Naive thymus-derived CD4-positive, alpha-beta T cell (primary cell): ENCODE results near the gene ECI1. TPM values are rescaled to one million over a fixed set of nuclear protein-coding genes. Genes with fewer than 3 reads are reported as not detected.

ENCODE experiments used
- ATAC-seq: fragments of 150-1000 bp; cut with Tn5 transposase; 2 replicates; pipeline ENCODE4 v1.10.0; 2021; ENCODE audit warnings: mild to moderate bottlenecking, moderate library complexity
- CTCF ChIA-PET: fragments of 350-600 bp; sonication (Branson Sonifier 250); formaldehyde crosslinking; loops from one replicate; lab custom pipeline; 2021; ENCODE audit warnings: antibody characterized with exemption; lab: Charles Lee
- POLR2A ChIA-PET: fragments of 350-600 bp; sonication (Branson Sonifier 250); formaldehyde crosslinking; loops from one replicate; lab custom pipeline; 2021; ENCODE audit warnings: antibody characterized with exemption, inconsistent platforms; lab: Charles Lee
- DNase-seq, 9 donors: peaks; one replicate each; pipeline versions ENCODE4 v3.0.0 to v3.0.0-alpha.2; 2020 to 2022; ENCODE audit warnings: mixed read lengths in 1 of 9
- H3K27ac ChIP-seq: one replicate; pipeline ENCODE4 v1.7.0; 2013; ENCODE audit warnings: mild to moderate bottlenecking, low read depth, low read length, moderate library complexity
- H3K27me3 ChIP-seq, 2 donors: one replicate each; pipeline ENCODE4 v1.7.0; 2013; ENCODE audit warnings: low read length in 2 of 2, mild to moderate bottlenecking in 2 of 2, moderate library complexity in 2 of 2; ENCODE audit not compliant: control insufficient read depth in 2 of 2, insufficient read depth in 2 of 2
- H3K36me3 ChIP-seq, 3 experiments: 1 replicate in 2 of 3; 2 replicates in 1 of 3; pipeline ENCODE4 v1.7.0; 2013; ENCODE audit warnings: low read length in 3 of 3, mild to moderate bottlenecking in 3 of 3, moderate library complexity in 1 of 3; ENCODE audit not compliant: insufficient read depth in 3 of 3, control insufficient read depth in 2 of 3
- H3K4me1 ChIP-seq, 2 donors: one replicate each; pipeline ENCODE4 v1.7.0; 2013; ENCODE audit warnings: low read length in 2 of 2, mild to moderate bottlenecking in 2 of 2, moderate library complexity in 1 of 2; ENCODE audit not compliant: control insufficient read depth in 2 of 2, insufficient read depth in 2 of 2
- H3K4me3 ChIP-seq: 2 replicates; pipeline ENCODE4 v1.7.0; 2013; ENCODE audit warnings: mild to moderate bottlenecking, low read length
- H3K9me3 ChIP-seq, 3 experiments: 1 replicate in 2 of 3; 2 replicates in 1 of 3; pipeline ENCODE4 v1.7.0; 2013; ENCODE audit warnings: low read length in 3 of 3; ENCODE audit not compliant: control insufficient read depth in 2 of 3
- H3K27ac Mint-ChIP-seq, 9 donors: one replicate each; pipeline ENCODE4 v1.8.0; 2020 to 2022; ENCODE audit warnings: mixed read lengths in 9 of 9, mild to moderate bottlenecking in 8 of 9, moderate library complexity in 5 of 9, inconsistent platforms in 2 of 9
- H3K27me3 Mint-ChIP-seq, 5 donors: one replicate each; pipeline ENCODE4 v1.8.0; 2021 to 2022; ENCODE audit warnings: mixed read lengths in 5 of 5, mild to moderate bottlenecking in 1 of 5
- H3K36me3 Mint-ChIP-seq, 5 donors: one replicate each; pipeline ENCODE4 v1.8.0; 2020 to 2022; ENCODE audit warnings: mixed read lengths in 5 of 5, mild to moderate bottlenecking in 3 of 5, inconsistent platforms in 1 of 5
- H3K4me1 Mint-ChIP-seq, 7 donors: one replicate each; pipeline ENCODE4 v1.8.0; 2020 to 2022; ENCODE audit warnings: mixed read lengths in 7 of 7, mild to moderate bottlenecking in 3 of 7, inconsistent platforms in 1 of 7
- H3K4me3 Mint-ChIP-seq, 10 donors: one replicate each; pipeline ENCODE4 v1.8.0; 2020 to 2022; ENCODE audit warnings: mild to moderate bottlenecking in 10 of 10, mixed read lengths in 10 of 10, moderate library complexity in 6 of 10, inconsistent platforms in 2 of 10
- H3K9me3 Mint-ChIP-seq, 11 donors: one replicate each; pipeline ENCODE4 v1.8.0; 2020 to 2022; ENCODE audit warnings: mixed read lengths in 11 of 11, mild to moderate bottlenecking in 4 of 11, inconsistent platforms in 1 of 11, moderate library complexity in 1 of 11
- intact Hi-C, 2 donors: fragments of 100-400 bp; cut with micrococcal nuclease; formaldehyde crosslinking; loops; one replicate each; pipeline ENCODE4 v1.15.1; 2023
- polyA plus RNA-seq, 2 donors: library from polyadenylated mRNA; unstranded; fragments of 300-500 nt; fragmentation: Illumina TruSeq; gene quantifications; one replicate each; pipeline ENCODE4 v1.2.3, GENCODE V29; 2021
- total RNA-seq, 6 experiments: library from RNA in 5 of 6; stranded (reverse) in 5 of 6; gene quantifications; 1 replicate in 5 of 6; 2 replicates in 1 of 6; pipeline ENCODE4 v1.2.3 and lab custom pipeline; 2021 to 2026

ECI1 gene
- total and polyA plus RNA-seq, 7 experiments from 2014 or later = 19.9 to 44.2 (median 28.6) TPM

GRCh38 chr16:2273931-2274330 lies 22.5 kb upstream of the ECI1 start:
- no peaks in the 10 kb centered on the region for H3K9me3 ChIP-seq
- Mint-ChIP-seq H3K36me3 (no peaks in the 10 kb centered on the region), H3K9me3 (no peaks in the 10 kb centered on the region), H3K4me3 (no peak overlapping the region), H3K27ac (no peak overlapping the region), H3K27me3 (no peaks in the 10 kb centered on the region), H3K4me1 (peaks cover 6 to 10% (median 8%) of the 10 kb centered on the region in 7 donors)
- H3K4me3 ChIP-seq = no peak overlapping the region
- H3K27ac ChIP-seq = no peak overlapping the region
- no peak for ATAC-seq
- H3K27me3 ChIP-seq = no peaks in the 10 kb centered on the region
- CTCF ChIA-PET = no interaction called here
- intact Hi-C loops = no loop called here
- POLR2A ChIA-PET = no interaction called here
- H3K4me1 ChIP-seq = peaks cover 7 to 9% of the 10 kb centered on the region in 2 donors
- H3K36me3 ChIP-seq = no peaks in the 10 kb centered on the region
- DNase-seq = no peak

GRCh38 chr16:2273484-2273883 lies 22.1 kb upstream of the ECI1 start:
- H3K4me1 ChIP-seq = peaks cover 7 to 9% of the 10 kb centered on the region in 2 donors
- no peak overlapping the region for H3K27ac Mint-ChIP-seq
- intact Hi-C loops = no loop called here
- no peaks in the 10 kb centered on the region for H3K9me3 Mint-ChIP-seq
- H3K4me1 Mint-ChIP-seq = peaks cover 6 to 10% (median 8%) of the 10 kb centered on the region in 7 donors
- H3K36me3 ChIP-seq = no peaks in the 10 kb centered on the region
- ChIA-PET CTCF (no interaction called here), POLR2A (no interaction called here)
- H3K4me3 Mint-ChIP-seq = peak overlapping the region in 1 of 10 donors; percentile 34
- no peaks in the 10 kb centered on the region for H3K27me3 ChIP-seq
- H3K4me3 ChIP-seq = no peak overlapping the region
- no peak for DNase-seq
- no peaks in the 10 kb centered on the region for H3K9me3 ChIP-seq
- no peaks in the 10 kb centered on the region for H3K27me3 Mint-ChIP-seq
- no peaks in the 10 kb centered on the region for H3K36me3 Mint-ChIP-seq
- no peak overlapping the region for H3K27ac ChIP-seq
- ATAC-seq = no peak

GRCh38 chr16:2271848-2272461 lies 20.6 kb upstream of the ECI1 start:
- Histone ChIP-seq H3K9me3 (no peaks in the 10 kb centered on the region), H3K4me3 (no peak overlapping the region), H3K27ac (no peak overlapping the region), H3K4me1 (peaks cover 8 to 9% of the 10 kb centered on the region in 2 donors), H3K27me3 (no peaks in the 10 kb centered on the region), H3K36me3 (peaks cover 0 to 3% (median 0%) of the 10 kb centered on the region in 3 experiments)
- peaks cover 6 to 16% (median 11%) of the 10 kb centered on the region in 7 donors for H3K4me1 Mint-ChIP-seq
- peaks cover 0 to 2% (median 0%) of the 10 kb centered on the region in 5 donors for H3K27me3 Mint-ChIP-seq
- peaks cover 0 to 4% (median 0%) of the 10 kb centered on the region in 5 donors for H3K36me3 Mint-ChIP-seq
- no peak for ATAC-seq
- intact Hi-C loops = no loop called here
- peaks cover 0 to 3% (median 0%) of the 10 kb centered on the region in 11 donors for H3K9me3 Mint-ChIP-seq
- DNase-seq = no peak
- POLR2A ChIA-PET = no interaction called here
- CTCF ChIA-PET = no interaction called here
- no peak overlapping the region for H3K27ac Mint-ChIP-seq
- H3K4me3 Mint-ChIP-seq = no peak overlapping the region

DNA sequence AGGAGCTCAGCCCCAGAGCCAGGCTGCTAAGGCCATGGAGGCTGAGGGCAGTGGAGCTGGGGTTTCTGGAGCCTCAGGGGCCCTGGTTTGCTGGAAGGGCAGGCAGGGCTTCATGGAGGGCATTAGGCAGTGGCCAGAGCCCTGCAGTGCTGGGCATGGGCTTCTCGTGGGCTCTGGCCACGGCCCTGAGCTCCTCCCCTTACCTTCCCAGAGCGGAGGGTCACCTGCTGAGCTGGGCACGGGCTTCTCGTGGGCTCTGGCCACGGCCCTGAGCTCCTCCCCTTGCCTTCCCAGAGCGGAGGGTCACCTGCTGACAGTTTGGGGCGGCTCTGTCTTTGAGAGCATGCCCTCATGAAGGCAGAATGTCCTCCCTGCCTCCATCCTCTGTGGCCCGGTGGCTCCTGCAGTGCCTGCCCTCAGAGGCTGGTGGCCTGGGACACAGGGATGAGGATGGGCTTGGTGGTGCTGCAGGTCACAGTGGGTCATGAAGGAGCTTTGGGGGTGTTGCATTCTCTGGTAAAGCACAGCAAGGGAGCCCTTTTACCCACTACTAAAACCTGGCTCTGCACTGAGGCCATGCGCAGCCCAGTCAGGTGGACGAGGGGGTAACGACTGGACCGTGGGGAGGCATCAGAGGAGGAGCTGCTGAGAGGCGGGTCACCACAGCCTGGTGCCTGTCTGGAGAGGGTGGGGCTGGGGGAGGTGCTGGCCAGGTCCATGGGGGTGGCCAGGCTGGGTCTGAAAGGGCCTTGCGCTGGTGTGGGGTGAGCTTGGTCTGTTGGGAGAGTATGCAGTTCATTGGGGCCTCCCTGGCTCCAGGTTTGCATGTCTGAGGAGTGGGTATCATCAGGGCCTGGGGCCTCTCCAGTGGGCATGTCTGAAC lies 19.4 kb upstream of the ECI1 start:
- POLR2A ChIA-PET = interaction anchor here (0.6 to 1.8 kb wide), 5 partner anchors 9 to 488 kb away, joined by 3 to 6 read pairs (median 4); partner anchors contain the start of genes ATP6V0C, ECI1, MLST8 and NUBP2
- Histone ChIP-seq H3K9me3 (no peaks in the 10 kb centered on the region), H3K27me3 (no peaks in the 10 kb centered on the region), H3K27ac (no peak overlapping the region), H3K4me3 (no peak overlapping the region), H3K4me1 (peaks cover 13 to 15% of the 10 kb centered on the region in 2 donors), H3K36me3 (peaks cover 0 to 3% (median 0%) of the 10 kb centered on the region in 3 experiments)
- Mint-ChIP-seq H3K27me3 (peaks cover 0 to 2% (median 0%) of the 10 kb centered on the region in 5 donors), H3K27ac (peak overlapping the region in 1 of 9 donors; percentile 25), H3K36me3 (peaks cover 0 to 6% (median 0%) of the 10 kb centered on the region in 5 donors), H3K4me1 (peaks cover 6 to 27% (median 20%) of the 10 kb centered on the region in 7 donors), H3K4me3 (peak overlapping the region in 4 of 10 donors; percentile 9 to 26 (median 16)), H3K9me3 (peaks cover 0 to 3% (median 0%) of the 10 kb centered on the region in 11 donors)
- CTCF ChIA-PET = no interaction called here
- DNase-seq (no peak), ATAC-seq (no peak)
- intact Hi-C loops = no loop called here

DNA sequence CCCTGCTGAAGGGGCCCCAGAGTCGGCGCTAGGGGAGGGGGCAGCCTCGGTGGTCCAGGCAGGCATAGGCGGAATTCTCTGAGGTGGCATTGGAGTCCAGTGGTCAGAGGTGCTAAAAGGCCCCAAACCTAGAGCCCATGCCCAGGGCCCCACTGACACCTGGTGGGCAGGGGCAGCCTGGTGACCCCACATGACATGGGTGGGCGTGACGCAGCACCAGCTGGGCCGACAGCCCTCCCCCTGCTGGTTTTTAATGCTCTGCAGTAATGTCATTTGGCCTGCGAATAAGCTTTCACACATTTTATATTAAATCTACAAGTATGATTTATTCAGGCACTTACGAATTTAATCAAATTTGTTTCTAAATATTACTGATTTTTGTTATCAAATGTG lies 18.7 kb upstream of the ECI1 start:
- Histone ChIP-seq H3K36me3 (peaks cover 0 to 4% (median under 1%) of the 10 kb centered on the region in 3 experiments), H3K4me1 (peaks cover 13 to 15% of the 10 kb centered on the region in 2 donors), H3K4me3 (no peak overlapping the region), H3K27me3 (no peaks in the 10 kb centered on the region), H3K9me3 (no peaks in the 10 kb centered on the region), H3K27ac (no peak overlapping the region)
- Mint-ChIP-seq H3K27me3 (peaks cover 0 to 2% (median 0%) of the 10 kb centered on the region in 5 donors), H3K9me3 (peaks cover 0 to 3% (median 0%) of the 10 kb centered on the region in 11 donors), H3K4me1 (peaks cover 8 to 32% (median 26%) of the 10 kb centered on the region in 7 donors), H3K27ac (peak overlapping the region in 1 of 9 donors; percentile 99), H3K4me3 (peak overlapping the region in 8 of 10 donors; percentile 93 to 98 (median 95)), H3K36me3 (peaks cover 0 to 6% (median 0%) of the 10 kb centered on the region in 5 donors)
- intact Hi-C loops = no loop called here
- POLR2A ChIA-PET = interaction anchor here (0.8 to 2.3 kb wide), 5 partner anchors 8 to 243 kb away, joined by 3 to 9 read pairs (median 5); partner anchors contain the start of genes ATP6V0C, ECI1, MLST8 and TRAF7
- no peak for ATAC-seq
- DNase-seq = no peak
- CTCF ChIA-PET = no interaction called here

DNA sequence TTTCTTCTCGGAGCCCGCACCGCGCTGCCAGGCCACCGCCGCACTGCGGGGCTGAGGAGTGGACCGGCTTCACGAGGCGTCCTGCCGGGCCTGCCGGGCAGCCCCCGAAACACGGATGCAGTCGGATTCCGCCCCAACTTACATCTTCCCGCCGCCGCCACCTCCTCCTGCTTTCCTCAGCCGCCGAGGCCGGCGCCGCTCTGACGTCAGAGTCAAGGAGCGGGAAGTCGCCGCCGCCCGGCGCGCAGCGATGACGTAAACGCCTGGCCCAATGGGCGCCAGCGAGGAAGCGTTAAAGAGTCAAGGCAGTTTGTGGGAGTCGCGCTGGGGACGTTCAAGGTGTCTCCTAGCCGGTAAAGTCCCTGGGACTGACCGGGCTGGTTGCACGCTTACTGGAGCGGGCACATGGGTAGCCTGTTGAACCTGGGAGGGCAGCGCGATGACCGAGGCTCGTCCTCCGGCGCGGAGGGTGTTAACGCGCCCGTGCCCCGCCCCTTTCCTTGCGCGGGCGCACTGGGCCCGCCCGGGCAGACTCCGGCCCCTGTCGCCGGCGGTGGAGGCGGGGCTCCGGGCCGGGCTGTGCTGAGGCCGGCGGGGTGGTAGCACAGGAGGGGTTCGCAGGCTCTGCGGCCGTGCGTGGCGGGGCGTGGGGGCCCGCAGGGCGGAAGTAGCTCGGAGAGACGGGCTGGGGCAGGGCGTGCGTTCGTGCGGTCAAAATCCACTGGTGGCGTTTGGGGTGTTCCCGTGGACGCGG lies 16.7 kb upstream of the ECI1 start, which contains the start of gene RNPS1:
Gene RNPS1, minus strand, starts transcription at position 214 of the 754 bp plus-strand sequence. CDS start 3,483 bp downstream, outside the sequence.
- no peaks in the 10 kb centered on the region for H3K27me3 ChIP-seq
- Mint-ChIP-seq H3K27ac (peak within 1 kb of the TSS; percentile 95 to 99 (median 98)), H3K4me1 (peaks cover 15 to 42% (median 35%) of the 10 kb centered on the region in 7 donors), H3K9me3 (peaks cover 0 to 3% (median 0%) of the 10 kb centered on the region in 11 donors), H3K36me3 (peaks cover 0 to 7% (median 6%) of the 10 kb centered on the region in 5 donors), H3K27me3 (peaks cover 0 to 2% (median 0%) of the 10 kb centered on the region in 5 donors), H3K4me3 (peak within 1 kb of the TSS; percentile 93 to 98 (median 95))
- intact Hi-C loops = loop anchor here (1.0 to 10.0 kb wide), 19 partner anchors 17 to 656 kb away; partner anchors contain the start of genes ABCA3 (in 2 of the 2), ATP6V0C (in 2 of the 2), CCNF (in 2 of the 2) and E4F1 (in 2 of the 2)
- peaks cover 0 to 24% (median 8%) of the 10 kb centered on the region in 3 experiments for H3K36me3 ChIP-seq
- H3K4me1 ChIP-seq = peaks cover 13 to 15% of the 10 kb centered on the region in 2 donors
- peak within 1 kb of the TSS; percentile 99 for H3K4me3 ChIP-seq
- ATAC-seq (peak; percentile 92), DNase-seq (peak; percentile 93 to 98 (median 96))
- no peaks in the 10 kb centered on the region for H3K9me3 ChIP-seq
- ChIA-PET POLR2A (interaction anchor here (0.6 to 2.3 kb wide), 13 partner anchors 11 to 605 kb away, joined by 3 to 9 read pairs (median 4); partner anchors contain the start of genes ECI1, NTHL1, PGP and TRAF7), CTCF (no interaction called here)
- peak within 1 kb of the TSS; percentile 91 for H3K27ac ChIP-seq
